Measurements from ENCODE around the gene ARID5B. TPM values are rescaled to one million over a fixed set of nuclear protein-coding genes. Genes with fewer than 3 reads are reported as not detected.
A peak's percentile ranks its signal among the peaks of the same experiment; 100 is the strongest.

Gene ARID5B
- total and polyA plus RNA-seq, 7 donors = 8.5 to 166 (median 75.9) TPM

DNA sequence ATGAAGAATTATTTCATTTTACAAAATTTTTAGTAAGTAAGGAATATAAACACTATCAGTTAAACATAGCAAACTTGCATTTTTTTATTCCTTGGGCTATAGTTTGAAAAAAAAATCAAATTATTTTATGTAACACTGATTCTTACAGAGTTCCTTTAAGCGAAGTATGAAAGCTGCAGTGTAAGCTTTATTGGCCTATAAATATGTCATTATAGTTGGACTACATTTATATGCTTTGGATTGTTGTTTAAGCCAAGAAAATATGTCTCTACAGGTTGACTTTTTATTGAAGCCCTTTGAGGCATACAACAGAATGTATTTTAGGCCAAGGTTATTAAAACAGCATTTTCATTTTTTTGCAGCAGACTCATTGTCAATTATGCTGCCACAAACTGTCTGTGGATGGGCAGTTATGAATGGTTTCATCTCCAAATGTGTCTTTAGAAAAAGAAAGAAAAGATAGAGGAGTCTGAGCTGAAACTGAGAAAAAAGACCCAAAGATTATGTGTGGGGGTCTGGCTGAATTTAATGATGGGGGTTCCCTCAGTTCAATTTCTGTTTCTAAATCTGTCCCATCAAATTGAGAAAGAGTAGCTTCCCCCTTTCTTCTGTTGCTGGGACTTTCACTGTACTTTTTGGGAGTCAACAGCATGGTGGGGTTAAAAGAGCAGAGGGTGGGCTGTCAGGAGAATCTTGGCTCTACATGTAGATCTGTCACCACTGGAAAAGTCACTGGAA lies 43.1 kb downstream of the ARID5B start:
- Histone ChIP-seq H3K36me3 (ENCODE audit: insufficient read depth in 1 of 2, low read depth in 1 of 2) (no peaks in the 10 kb centered on the region), H3K4me1 (peaks cover 21% of the 10 kb centered on the region), H3K4me3 (no peak overlapping the region), H3K27me3 (ENCODE audit: insufficient read depth in 3 of 3, low read length in 2 of 3) (no peaks in the 10 kb centered on the region), H3K27ac (peak overlapping the region; percentile 64), H3K9me3 (no peaks in the 10 kb centered on the region)
- DNase-seq (no peak), ATAC-seq (no peak)
- intact Hi-C loops (cut with DNase I) = no loop called here
- WGBS, 3 donors = 83 to 91% (median 90%) methylated on average over 1 of the region's 1 CpG
- TF ChIP-seq, protein P1, sequence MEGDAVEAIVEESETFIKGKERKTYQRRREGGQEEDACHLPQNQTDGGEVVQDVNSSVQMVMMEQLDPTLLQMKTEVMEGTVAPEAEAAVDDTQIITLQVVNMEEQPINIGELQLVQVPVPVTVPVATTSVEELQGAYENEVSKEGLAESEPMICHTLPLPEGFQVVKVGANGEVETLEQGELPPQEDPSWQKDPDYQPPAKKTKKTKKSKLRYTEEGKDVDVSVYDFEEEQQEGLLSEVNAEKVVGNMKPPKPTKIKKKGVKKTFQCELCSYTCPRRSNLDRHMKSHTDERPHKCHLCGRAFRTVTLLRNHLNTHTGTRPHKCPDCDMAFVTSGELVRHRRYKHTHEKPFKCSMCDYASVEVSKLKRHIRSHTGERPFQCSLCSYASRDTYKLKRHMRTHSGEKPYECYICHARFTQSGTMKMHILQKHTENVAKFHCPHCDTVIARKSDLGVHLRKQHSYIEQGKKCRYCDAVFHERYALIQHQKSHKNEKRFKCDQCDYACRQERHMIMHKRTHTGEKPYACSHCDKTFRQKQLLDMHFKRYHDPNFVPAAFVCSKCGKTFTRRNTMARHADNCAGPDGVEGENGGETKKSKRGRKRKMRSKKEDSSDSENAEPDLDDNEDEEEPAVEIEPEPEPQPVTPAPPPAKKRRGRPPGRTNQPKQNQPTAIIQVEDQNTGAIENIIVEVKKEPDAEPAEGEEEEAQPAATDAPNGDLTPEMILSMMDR (IDR thresholded peaks at IDR 0.05) = no peak

- no peak overlapping the region for H3K27ac ChIP-seq
- 73 to 97% (median 96%) methylated on average over 2 of the region's 2 CpGs for WGBS, 3 donors
- DNase-seq (no peak), ATAC-seq (no peak)
- no peak overlapping the region for H3K4me3 ChIP-seq
- TF ChIP-seq, protein P1 (IDR thresholded peaks at IDR 0.05) = no peak
- no peaks in the 10 kb centered on the region for H3K36me3 ChIP-seq (ENCODE audit: insufficient read depth in 1 of 2, low read depth in 1 of 2)
- H3K27me3 ChIP-seq (ENCODE audit: insufficient read depth in 3 of 3, low read length in 2 of 3) = no peaks in the 10 kb centered on the region
- intact Hi-C loops (cut with DNase I) = no loop called here
- H3K9me3 ChIP-seq = no peaks in the 10 kb centered on the region
- no peaks in the 10 kb centered on the region for H3K4me1 ChIP-seq
These were observed 48.2 kb downstream of the ARID5B start for GRCh38 chr10:61949687-61950086.

DNA sequence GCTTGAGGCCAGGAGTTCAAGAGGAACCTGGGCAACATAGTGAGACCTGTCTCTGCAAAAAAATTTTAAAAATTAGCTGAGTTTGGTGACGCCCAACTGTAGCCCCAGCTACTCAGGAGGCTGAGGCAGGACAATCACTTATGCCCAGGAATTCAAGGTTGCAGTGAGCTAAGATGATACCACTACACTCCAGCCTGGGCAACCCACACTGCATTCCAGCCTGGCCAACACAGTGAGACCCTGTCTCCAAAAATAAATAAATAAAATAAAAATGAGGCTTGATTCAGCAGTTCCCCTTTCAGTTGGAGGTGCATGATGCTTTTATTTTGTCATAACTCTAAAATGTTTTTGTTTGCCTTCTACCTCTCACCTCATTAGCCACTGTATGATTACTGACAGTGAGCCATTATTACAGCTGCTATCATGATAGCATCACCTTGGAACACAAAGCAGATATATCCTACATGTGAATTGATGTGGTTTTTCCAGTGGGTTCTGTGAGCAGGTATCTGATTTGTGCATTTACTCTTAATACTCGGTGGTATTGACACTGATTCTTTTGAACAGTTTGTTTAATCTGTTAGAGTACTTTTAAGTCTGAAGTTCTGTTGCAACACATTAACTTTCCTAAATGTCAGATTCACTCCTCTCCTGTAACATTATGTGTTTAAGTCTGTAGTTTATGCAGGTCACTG lies 49.1 kb downstream of the ARID5B start:
- no peak for ATAC-seq
- no peak for DNase-seq
- Histone ChIP-seq H3K9me3 (no peaks in the 10 kb centered on the region), H3K4me1 (no peaks in the 10 kb centered on the region), H3K27me3 (ENCODE audit: insufficient read depth in 3 of 3, low read length in 2 of 3) (no peaks in the 10 kb centered on the region), H3K4me3 (no peak overlapping the region), H3K36me3 (ENCODE audit: insufficient read depth in 1 of 2, low read depth in 1 of 2) (no peaks in the 10 kb centered on the region), H3K27ac (no peak overlapping the region)
- TF ChIP-seq, protein P1 (IDR thresholded peaks at IDR 0.05) = no peak
- intact Hi-C loops (cut with DNase I) = no loop called here
- WGBS, 3 donors = 90 to 93% (median 91%) methylated on average over 2 of the region's 2 CpGs

DNA sequence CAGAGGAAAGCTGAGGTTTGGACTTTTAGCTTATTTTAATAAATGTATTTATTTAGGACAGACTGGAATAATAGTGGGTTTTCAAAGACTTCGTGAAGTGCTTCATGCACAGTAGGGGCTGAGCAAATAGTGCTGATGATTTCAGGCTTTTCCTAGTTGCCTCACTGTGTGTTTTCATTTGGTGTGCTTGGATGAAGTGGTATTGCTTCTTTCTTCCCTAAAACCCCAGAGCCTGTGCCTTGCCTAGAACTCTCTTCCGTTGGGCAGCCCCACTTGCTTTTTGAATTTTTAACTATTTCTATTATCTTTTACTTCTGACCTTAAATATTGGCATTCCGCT lies 49.6 kb downstream of the ARID5B start:
- Histone ChIP-seq H3K4me3 (no peak overlapping the region), H3K27me3 (ENCODE audit: insufficient read depth in 3 of 3, low read length in 2 of 3) (no peaks in the 10 kb centered on the region), H3K27ac (no peak overlapping the region), H3K36me3 (ENCODE audit: insufficient read depth in 1 of 2, low read depth in 1 of 2) (no peaks in the 10 kb centered on the region), H3K9me3 (no peaks in the 10 kb centered on the region), H3K4me1 (no peaks in the 10 kb centered on the region)
- ATAC-seq = no peak
- TF ChIP-seq, protein P1 (IDR thresholded peaks at IDR 0.05) = no peak
- no peak for DNase-seq
- intact Hi-C loops (cut with DNase I) = no loop called here
- 79 to 81% (median 80%) methylated on average over 3 of the region's 3 CpGs for WGBS, 3 donors

Data from psoas muscle (tissue), 8 donors.